HCT116 (cell line): ENCODE data around the gene DGAT2. TPM values are rescaled to one million over a fixed set of nuclear protein-coding genes. Genes with fewer than 3 reads are reported as not detected.

Experiments
- ATAC-seq: fragments of 200-7000 bp; cut with Tn5 transposase; 2 replicates; pipeline ENCODE4 v1.9.1; 2020; ENCODE audit warnings: mild to moderate bottlenecking, moderate library complexity
- BruUV-seq: library from RNA; stranded (reverse); fragments of 400-500 nt; replicated peaks from 2 replicates; lab custom pipeline; 2021; lab: Mats Ljungman, UMichigan
- CTCF ChIA-PET: fragments of 300-600 bp; sonication (Branson Sonifier 250); formaldehyde crosslinking; loops from one replicate; lab custom pipeline; 2021; ENCODE audit warnings: antibody characterized with exemption; lab: Charles Lee
- POLR2A ChIA-PET: fragments of 300-600, 350-600 bp; sonication (Branson Sonifier 250); formaldehyde crosslinking; loops from one replicate; lab custom pipeline; 2021; ENCODE audit warnings: antibody characterized with exemption; lab: Charles Lee
- RAD21 ChIA-PET, 2 experiments: fragments of 300-600 bp; sonication (Branson Sonifier 250); formaldehyde crosslinking; loops; one replicate each; lab custom pipeline; 2023; ENCODE audit warnings: low total read pairs in 2 of 2; ENCODE audit not compliant: uncharacterized antibody in 2 of 2, unreplicated experiment in 2 of 2, low non-redundant PET in 1 of 2; lab: Charles Lee
- DNase-seq: peaks from one replicate; pipeline ENCODE4 v3.0.0-alpha.2; 2010; ENCODE audit warnings: low read depth, low spot score
- H2AFZ ChIP-seq: fragments of 200-600 bp; shearing (Covaris generic), sonication (generic); 2 replicates; pipeline ENCODE4 v1.6.1; 2017; ENCODE audit warnings: low read depth, mixed run types, mixed read lengths, antibody characterized with exemption, low read length; ENCODE audit not compliant: poor library complexity, severe bottlenecking
- H3K27ac ChIP-seq: 2 replicates; pipeline ENCODE4 v1.5.1; 2012; ENCODE audit warnings: low read depth, low read length
- H3K27me3 ChIP-seq: fragments of 200-600 bp; sonication (generic); 2 replicates; pipeline ENCODE4 v1.6.1; 2016; ENCODE audit warnings: mixed run types, low read length, mixed read lengths; ENCODE audit not compliant: insufficient read depth
- H3K36me3 ChIP-seq, 2 experiments: fragments of 200-500 bp in 1 of 2; fragments of 200-600 bp in 1 of 2; sonication (Bioruptor generic) in 1 of 2; sonication (generic) in 1 of 2; 2 replicates each; pipeline versions ENCODE4 v1.5.1 to v1.6.1; 2014 to 2016; ENCODE audit warnings: low read length in 2 of 2, inconsistent platforms in 1 of 2, mixed read lengths in 1 of 2, mixed run types in 1 of 2; ENCODE audit not compliant: insufficient read depth in 2 of 2, control insufficient read depth in 1 of 2
- H3K4me1 ChIP-seq, 2 experiments: fragments of 200-600 bp in 1 of 2; sonication (generic) in 1 of 2; 2 replicates each; pipeline versions ENCODE4 v1.5.1 to v1.6.1; 2012 to 2017; ENCODE audit warnings: low read length in 2 of 2, inconsistent platforms in 1 of 2, mild to moderate bottlenecking in 1 of 2, mixed read lengths in 1 of 2, mixed run types in 1 of 2, moderate library complexity in 1 of 2; ENCODE audit not compliant: insufficient read depth in 2 of 2, control insufficient read depth in 1 of 2
- H3K4me2 ChIP-seq: fragments of 200-600 bp; sonication (generic); 2 replicates; pipeline ENCODE4 v1.6.1; 2017; ENCODE audit warnings: mixed run types, low read length, mixed read lengths
- H3K4me3 ChIP-seq, 2 experiments: fragments of 200-600 bp in 1 of 2; sonication (generic) in 1 of 2; replicated peaks in 1 of 2; 2 replicates each; pipeline ENCODE4 v1.5.1; 2011 to 2016; ENCODE audit warnings: low read length in 2 of 2, control low read depth in 1 of 2, low read depth in 1 of 2, mild to moderate bottlenecking in 1 of 2, mixed read lengths in 1 of 2, mixed run types in 1 of 2
- H3K79me2 ChIP-seq: fragments of 200-600 bp; sonication (generic); 2 replicates; pipeline ENCODE4 v1.6.1; 2017; ENCODE audit warnings: mild to moderate bottlenecking, mixed run types, low read length, moderate library complexity, mixed read lengths; ENCODE audit not compliant: insufficient read depth
- H3K9ac ChIP-seq: fragments of 200-600 bp; sonication (generic); 2 replicates; pipeline ENCODE4 v1.6.1; 2016; ENCODE audit warnings: low read length, mixed read lengths
- H3K9me2 ChIP-seq: fragments of 200-600 bp; sonication (generic), shearing (Covaris generic); 2 replicates; pipeline ENCODE4 v1.6.1; 2017; ENCODE audit warnings: mixed run types, mild to moderate bottlenecking, moderate library complexity; ENCODE audit not compliant: insufficient read depth
- H3K9me3 ChIP-seq, 2 experiments: fragments of 200-500 bp in 1 of 2; fragments of 200-600 bp in 1 of 2; sonication (Bioruptor generic) in 1 of 2; sonication (generic) in 1 of 2; 2 replicates each; pipeline ENCODE4 v1.6.1; 2014 to 2017; ENCODE audit warnings: low read length in 2 of 2, mixed read lengths in 2 of 2, inconsistent platforms in 1 of 2, low read depth in 1 of 2, mild to moderate bottlenecking in 1 of 2, mixed run types in 1 of 2, moderate library complexity in 1 of 2; ENCODE audit not compliant: control insufficient read depth in 1 of 2, insufficient read depth in 1 of 2
- H4K20me1 ChIP-seq: fragments of 200-600 bp; sonication (generic), shearing (Covaris generic); 2 replicates; pipeline ENCODE4 v1.6.1; 2017; ENCODE audit warnings: mixed run types, mild to moderate bottlenecking, moderate library complexity; ENCODE audit not compliant: insufficient read depth
- ATF3 ChIP-seq: IDR thresholded peaks from 2 replicates; pipeline ENCODE4 v1.6.1; 2012
- CBX3 ChIP-seq: IDR thresholded peaks from 2 replicates; pipeline ENCODE4 v1.6.1; 2012; ENCODE audit warnings: low read depth
- EGR1 ChIP-seq: IDR thresholded peaks from 2 replicates; pipeline ENCODE4 v1.6.1; 2012; ENCODE audit warnings: low read depth
- ELF1 ChIP-seq: IDR thresholded peaks from 2 replicates; pipeline ENCODE4 v1.6.1; 2012; ENCODE audit warnings: low read depth, borderline replicate concordance
- EZH2 ChIP-seq: fragments of 200-600 bp; sonication (generic); IDR thresholded peaks from 2 replicates; pipeline ENCODE4 v1.6.1; 2017; ENCODE audit warnings: antibody characterized with exemption, mixed run types
- EZH2phosphoT487 ChIP-seq: fragments of 200-600 bp; IDR thresholded peaks from 2 replicates; pipeline ENCODE4 v1.6.1; 2018; ENCODE audit warnings: antibody characterized with exemption, borderline replicate concordance
- FOSL1 ChIP-seq: IDR thresholded peaks from 2 replicates; pipeline ENCODE4 v1.6.1; 2012; ENCODE audit warnings: low read depth
- JUND ChIP-seq: IDR thresholded peaks from 2 replicates; pipeline ENCODE4 v1.6.1; 2012
- MAX ChIP-seq: IDR thresholded peaks from 2 replicates; pipeline ENCODE4 v1.6.1; 2012
- POLR2A ChIP-seq: IDR thresholded peaks from 2 replicates; pipeline ENCODE4 v1.7.0; 2011; ENCODE audit warnings: borderline replicate concordance; ENCODE audit not compliant: insufficient read depth, insufficient read length; ENCODE audit errors: extremely low read depth
- RAD21 ChIP-seq: IDR thresholded peaks from 2 replicates; pipeline ENCODE4 v1.6.1; 2012; ENCODE audit warnings: low read depth, mild to moderate bottlenecking
- SP1 ChIP-seq: IDR thresholded peaks from 2 replicates; pipeline ENCODE4 v1.6.1; 2012; ENCODE audit warnings: low read depth
- SRF ChIP-seq: IDR thresholded peaks from 2 replicates; pipeline ENCODE4 v1.6.1; 2012; ENCODE audit warnings: low read depth
- YY1 ChIP-seq: IDR thresholded peaks from 2 replicates; pipeline ENCODE4 v1.6.1; 2011; ENCODE audit warnings: low read length, low read depth, moderate library complexity, mild to moderate bottlenecking; ENCODE audit not compliant: insufficient replicate concordance; ENCODE audit errors: extremely low read depth
- ZBTB33 ChIP-seq: IDR thresholded peaks from 2 replicates; pipeline ENCODE4 v1.6.1; 2011; ENCODE audit warnings: mild to moderate bottlenecking, low read length, moderate library complexity; ENCODE audit not compliant: insufficient replicate concordance; ENCODE audit errors: extremely low read depth
- ZNF274 ChIP-seq: fragments of 200-500 bp; sonication (Bioruptor generic); IDR thresholded peaks from 2 replicates; pipeline ENCODE4 v1.6.1; 2014; ENCODE audit warnings: mild to moderate bottlenecking, low read depth, low read length, inconsistent platforms
- intact Hi-C: fragments of 100-400 bp; cut with micrococcal nuclease; formaldehyde crosslinking; loops from 2 replicates; pipeline ENCODE4 v1.10.0; 2022
- total RNA-seq: library from RNA; stranded (reverse); gene quantifications from one replicate; pipeline ENCODE4 v1.2.1, GENCODE V29; 2021; ENCODE audit not compliant: unreplicated experiment
- TF ChIP-seq, protein P1 (sequence below), 3 experiments: fragments of 200-600 bp in 1 of 3; sonication (generic) in 1 of 3; IDR thresholded peaks in 2 of 3; conservative IDR thresholded peaks in 1 of 3; 2 replicates each; pipeline ENCODE4 v1.5.1; 2012 to 2017; ENCODE audit warnings: low read depth in 2 of 3, low read length in 2 of 3, antibody characterized with exemption in 1 of 3, borderline replicate concordance in 1 of 3, control low read depth in 1 of 3, mild to moderate bottlenecking in 1 of 3, mixed read lengths in 1 of 3, mixed run types in 1 of 3, moderate library complexity in 1 of 3; ENCODE audit not compliant: insufficient read depth in 1 of 3

The DGAT2 gene
- total RNA-seq, 1 experiment from 2014 or later = 2.4 TPM

DNA sequence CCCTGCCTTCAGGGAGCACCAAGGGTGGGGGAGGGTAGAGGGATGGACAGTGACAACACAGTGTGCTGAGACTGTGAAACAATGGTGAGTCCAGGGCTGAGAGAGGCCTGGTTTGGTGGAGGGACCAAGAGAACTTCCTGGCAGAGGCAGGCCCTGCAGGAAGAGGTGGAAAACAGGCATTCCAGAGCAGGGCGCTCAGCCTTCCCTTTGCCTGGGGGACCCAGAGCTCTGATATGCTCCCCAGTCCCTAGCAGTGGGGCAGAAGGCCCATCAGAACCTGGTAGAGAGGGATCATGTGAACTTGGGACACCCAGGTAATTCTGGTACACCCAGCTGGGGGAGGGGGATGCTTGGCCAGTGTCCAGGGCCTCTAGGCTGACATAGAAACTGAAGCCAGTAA, 29.2 kb downstream of the DGAT2 start (continued):
- TF ChIP-seq ATF3 (no peak), POLR2A (no peak), RAD21 (no peak), SP1 (no peak), JUND (no peak), FOSL1 (no peak)
- TF ChIP-seq, protein P1, sequence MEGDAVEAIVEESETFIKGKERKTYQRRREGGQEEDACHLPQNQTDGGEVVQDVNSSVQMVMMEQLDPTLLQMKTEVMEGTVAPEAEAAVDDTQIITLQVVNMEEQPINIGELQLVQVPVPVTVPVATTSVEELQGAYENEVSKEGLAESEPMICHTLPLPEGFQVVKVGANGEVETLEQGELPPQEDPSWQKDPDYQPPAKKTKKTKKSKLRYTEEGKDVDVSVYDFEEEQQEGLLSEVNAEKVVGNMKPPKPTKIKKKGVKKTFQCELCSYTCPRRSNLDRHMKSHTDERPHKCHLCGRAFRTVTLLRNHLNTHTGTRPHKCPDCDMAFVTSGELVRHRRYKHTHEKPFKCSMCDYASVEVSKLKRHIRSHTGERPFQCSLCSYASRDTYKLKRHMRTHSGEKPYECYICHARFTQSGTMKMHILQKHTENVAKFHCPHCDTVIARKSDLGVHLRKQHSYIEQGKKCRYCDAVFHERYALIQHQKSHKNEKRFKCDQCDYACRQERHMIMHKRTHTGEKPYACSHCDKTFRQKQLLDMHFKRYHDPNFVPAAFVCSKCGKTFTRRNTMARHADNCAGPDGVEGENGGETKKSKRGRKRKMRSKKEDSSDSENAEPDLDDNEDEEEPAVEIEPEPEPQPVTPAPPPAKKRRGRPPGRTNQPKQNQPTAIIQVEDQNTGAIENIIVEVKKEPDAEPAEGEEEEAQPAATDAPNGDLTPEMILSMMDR (IDR thresholded peaks at IDR 0.05 in 2 of 3, conservative IDR thresholded peaks at IDR 0.05 in 1 of 3; ENCODE audit: borderline replicate concordance in 1 of 3, insufficient read depth in 1 of 3, low read depth in 2 of 3, low read length in 2 of 3) = no peak
- TF ChIP-seq, all 23 proteins: peak for 0

DNA sequence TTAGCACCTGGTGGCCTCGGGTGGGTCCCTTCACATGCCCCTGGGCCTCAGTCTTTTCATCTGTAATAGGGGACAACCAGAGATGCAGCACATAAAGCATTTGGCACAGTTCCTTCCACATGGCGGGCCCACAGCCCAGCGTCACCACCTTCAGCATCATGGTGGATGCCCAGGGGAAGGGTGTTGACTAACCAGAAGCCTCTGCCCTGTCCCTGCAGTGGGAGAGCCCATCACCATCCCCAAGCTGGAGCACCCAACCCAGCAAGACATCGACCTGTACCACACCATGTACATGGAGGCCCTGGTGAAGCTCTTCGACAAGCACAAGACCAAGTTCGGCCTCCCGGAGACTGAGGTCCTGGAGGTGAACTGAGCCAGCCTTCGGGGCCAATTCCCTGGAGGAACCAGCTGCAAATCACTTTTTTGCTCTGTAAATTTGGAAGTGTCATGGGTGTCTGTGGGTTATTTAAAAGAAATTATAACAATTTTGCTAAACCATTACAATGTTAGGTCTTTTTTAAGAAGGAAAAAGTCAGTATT, 31.6 kb downstream of the DGAT2 start:
- Histone ChIP-seq H4K20me1 (no peaks in the 10 kb centered on the region), H3K9ac (no peak overlapping the region), H3K4me3 (no peak overlapping the region), H3K27me3 (no peaks in the 10 kb centered on the region), H3K4me2 (no peak overlapping the region), H3K36me3 (no peaks in the 10 kb centered on the region), H3K9me2 (no peaks in the 10 kb centered on the region), H2AFZ (no peak overlapping the region), H3K27ac (no peak overlapping the region), H3K4me1 (no peaks in the 10 kb centered on the region), H3K79me2 (no peaks in the 10 kb centered on the region), H3K9me3 (no peaks in the 10 kb centered on the region)
- ChIA-PET POLR2A (no interaction called here), RAD21 (no interaction called here), CTCF (no interaction called here)
- ATAC-seq (no peak), DNase-seq (no peak)
- intact Hi-C loops = no loop called here
- TF ChIP-seq, protein P1 (IDR thresholded peaks at IDR 0.05 in 2 of 3, conservative IDR thresholded peaks at IDR 0.05 in 1 of 3; ENCODE audit: borderline replicate concordance in 1 of 3, insufficient read depth in 1 of 3, low read depth in 2 of 3, low read length in 2 of 3) = no peak
- TF ChIP-seq EGR1 = no peak
- TF ChIP-seq SRF = no peak
- TF ChIP-seq EZH2phosphoT487 = no peak
- no peak for TF ChIP-seq ZBTB33
- no peak for TF ChIP-seq EZH2
- TF ChIP-seq JUND = no peak
- no peak for TF ChIP-seq ELF1
- TF ChIP-seq MAX = no peak
- TF ChIP-seq ZNF274 = no peak
- no peak for TF ChIP-seq YY1
- no peak for TF ChIP-seq SP1
- TF ChIP-seq CBX3 = no peak
- no peak for TF ChIP-seq FOSL1
- BruUV-seq = no TSS peak
